Rectal smooth muscle tissue (tissue), 1 donor: ENCODE measurements around the gene NDUFS4.
"Not testable (repeated sequence)": the region's sequence is repeated elsewhere in the genome, so short reads cannot be mapped to it uniquely, and the experiment has no call there.

Experiments used
- H3K27ac ChIP-seq: one replicate; pipeline ENCODE4 v1.7.0; 2013; ENCODE audit warnings: low read depth, low read length, inconsistent platforms
- H3K27me3 ChIP-seq: one replicate; pipeline ENCODE4 v1.7.0; 2013; ENCODE audit warnings: low read length; ENCODE audit not compliant: control insufficient read depth, insufficient read depth
- H3K36me3 ChIP-seq: one replicate; pipeline ENCODE4 v1.7.0; 2013; ENCODE audit warnings: low read length; ENCODE audit not compliant: control insufficient read depth, insufficient read depth
- H3K4me1 ChIP-seq: one replicate; pipeline ENCODE4 v1.7.0; 2013; ENCODE audit warnings: low read length; ENCODE audit not compliant: control insufficient read depth, insufficient read depth
- H3K4me3 ChIP-seq: one replicate; pipeline ENCODE4 v1.7.0; 2013; ENCODE audit warnings: low read length
- H3K9ac ChIP-seq: one replicate; pipeline ENCODE4 v1.7.0; 2013; ENCODE audit warnings: low read length

Gene NDUFS4

DNA sequence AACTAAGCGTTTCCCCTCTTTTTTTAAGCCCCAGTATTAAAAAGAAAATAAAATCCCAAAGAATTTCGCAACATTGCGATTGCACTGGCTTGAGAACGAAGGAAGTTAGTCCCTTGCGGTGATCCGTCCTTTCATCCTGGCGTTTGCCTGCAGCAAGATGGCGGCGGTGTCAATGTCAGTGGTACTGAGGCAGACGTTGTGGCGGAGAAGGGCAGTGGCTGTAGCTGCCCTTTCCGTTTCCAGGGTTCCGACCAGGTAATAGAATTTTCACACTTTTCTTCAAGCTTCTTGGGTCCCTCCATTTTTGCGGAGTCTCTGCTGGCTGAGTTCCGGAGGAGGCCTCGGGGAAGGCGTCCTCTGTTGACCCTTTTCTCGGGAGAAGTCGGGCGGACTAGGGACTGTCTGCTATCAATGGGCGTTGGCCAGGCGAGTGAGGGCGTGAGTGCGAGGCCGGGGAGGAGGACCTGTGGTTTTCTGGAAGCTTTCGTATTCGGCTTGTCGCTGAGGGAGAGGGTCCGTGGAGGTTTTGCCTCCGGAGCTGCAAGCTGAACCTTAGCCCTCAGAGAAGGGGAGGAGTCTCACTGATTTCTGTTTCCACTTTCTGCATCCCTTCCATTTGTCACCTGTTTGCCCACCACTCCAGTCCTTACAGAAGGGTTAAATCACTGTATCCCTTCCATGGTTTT, at the start of gene NDUFS4:
TSS of gene NDUFS4 (plus strand) at position 134 of the 686 bp plus-strand sequence. CDS start at position 158, 24 bp downstream.
- Histone ChIP-seq H3K27me3 (no peaks in the 10 kb centered on the region), H3K9ac (peak within 1 kb of the TSS; percentile 83), H3K4me1 (peaks cover 3% of the 10 kb centered on the region), H3K36me3 (no peaks in the 10 kb centered on the region), H3K27ac (peak within 1 kb of the TSS; percentile 68), H3K4me3 (peak within 1 kb of the TSS; percentile 88)

DNA sequence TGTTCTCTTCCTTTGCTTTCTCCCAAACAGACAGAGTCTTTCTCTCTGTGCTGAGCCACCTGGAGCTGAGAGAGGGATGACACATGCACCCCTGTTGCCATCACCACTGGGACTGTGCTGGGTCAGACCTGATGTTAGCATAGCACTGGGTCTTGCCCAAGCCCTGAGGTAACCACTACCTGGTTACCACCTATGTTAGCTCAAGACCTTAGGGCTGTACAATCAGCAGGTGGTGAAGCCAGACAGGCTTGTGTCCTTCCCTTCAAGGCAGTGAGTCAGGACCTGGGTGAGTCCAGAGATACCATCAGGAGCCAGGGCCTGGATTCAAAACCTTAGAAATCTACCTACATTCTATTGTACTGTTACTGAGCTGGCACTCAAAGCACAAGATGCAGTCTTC, 47.9 kb upstream of the NDUFS4 start:
- no peak overlapping the region for H3K27ac ChIP-seq
- H3K4me3 ChIP-seq: no peak overlapping the region
- no peak overlapping the region for H3K9ac ChIP-seq
- H3K27me3 ChIP-seq: no peaks in the 10 kb centered on the region
- H3K36me3 ChIP-seq: no peaks in the 10 kb centered on the region
- no peaks in the 10 kb centered on the region for H3K4me1 ChIP-seq

DNA sequence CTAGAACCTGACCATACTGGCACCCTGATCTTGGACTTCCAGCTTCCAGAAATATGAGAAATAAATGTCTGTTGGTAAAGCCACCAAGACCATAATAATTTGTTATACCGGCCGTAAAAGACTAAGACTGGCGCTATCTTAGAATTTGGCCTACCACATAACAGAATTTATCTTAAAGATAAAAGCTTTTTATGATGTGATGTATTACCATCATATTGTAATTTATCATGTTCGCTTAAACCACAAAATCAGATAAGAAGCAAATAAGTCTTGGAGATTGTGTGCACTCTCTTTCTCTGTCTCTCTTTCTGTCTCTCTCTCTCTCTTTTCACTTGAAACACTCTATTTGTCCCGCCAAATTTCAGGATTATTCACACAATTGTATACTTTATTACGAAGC, 44.5 kb upstream of the NDUFS4 start:
- H3K4me3 ChIP-seq: no peak overlapping the region
- H3K27me3 ChIP-seq: no peaks in the 10 kb centered on the region
- H3K27ac ChIP-seq: no peak overlapping the region
- H3K36me3 ChIP-seq: no peaks in the 10 kb centered on the region
- H3K9ac ChIP-seq: no peak overlapping the region
- H3K4me1 ChIP-seq: no peaks in the 10 kb centered on the region

DNA sequence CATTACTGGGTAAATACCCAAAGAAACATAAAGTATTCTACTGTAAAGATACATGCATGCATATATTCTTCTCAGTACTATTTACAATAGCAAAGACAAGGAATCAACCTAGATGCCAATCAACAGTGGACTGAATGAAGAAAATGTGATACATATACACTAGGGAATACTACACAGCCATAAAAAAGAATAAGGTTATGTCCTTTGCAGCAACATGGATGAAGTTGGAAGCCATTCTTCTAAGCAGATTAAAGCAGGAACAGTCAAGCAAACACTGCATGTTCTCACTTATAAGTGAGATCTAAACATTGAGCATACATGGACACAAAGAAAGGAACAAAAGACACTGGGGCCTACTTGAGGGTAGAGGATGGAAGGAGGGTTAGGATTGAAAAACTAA, 39.6 kb upstream of the NDUFS4 start:
- Histone ChIP-seq H3K36me3 (no peaks in the 10 kb centered on the region), H3K4me1 (no peaks in the 10 kb centered on the region), H3K27me3 (no peaks in the 10 kb centered on the region), H3K27ac (no peak overlapping the region), H3K9ac (no peak overlapping the region), H3K4me3 (no peak overlapping the region)

DNA sequence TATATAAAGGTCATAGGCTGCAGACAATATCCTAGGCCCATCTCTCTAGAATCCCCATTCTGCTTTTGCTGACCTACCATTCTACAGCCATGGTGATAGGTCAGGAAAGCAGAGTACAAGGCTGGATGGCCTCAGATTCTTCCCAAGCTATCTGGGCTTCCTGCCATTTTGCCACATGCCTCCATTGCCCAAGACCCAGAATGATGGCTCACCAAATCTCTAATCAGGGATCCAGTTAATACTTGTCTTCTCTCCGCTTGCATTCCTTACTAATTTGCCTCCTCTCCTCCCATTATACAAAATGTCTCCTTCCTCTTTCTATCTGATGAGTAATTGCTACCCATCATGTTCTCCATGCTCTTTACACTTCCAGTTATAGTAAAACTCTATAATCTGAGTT, 22.7 kb upstream of the NDUFS4 start:
- H3K4me3 ChIP-seq: no peak overlapping the region
- no peak overlapping the region for H3K9ac ChIP-seq
- H3K4me1 ChIP-seq: no peaks in the 10 kb centered on the region
- no peaks in the 10 kb centered on the region for H3K36me3 ChIP-seq
- no peaks in the 10 kb centered on the region for H3K27me3 ChIP-seq
- H3K27ac ChIP-seq: no peak overlapping the region

DNA sequence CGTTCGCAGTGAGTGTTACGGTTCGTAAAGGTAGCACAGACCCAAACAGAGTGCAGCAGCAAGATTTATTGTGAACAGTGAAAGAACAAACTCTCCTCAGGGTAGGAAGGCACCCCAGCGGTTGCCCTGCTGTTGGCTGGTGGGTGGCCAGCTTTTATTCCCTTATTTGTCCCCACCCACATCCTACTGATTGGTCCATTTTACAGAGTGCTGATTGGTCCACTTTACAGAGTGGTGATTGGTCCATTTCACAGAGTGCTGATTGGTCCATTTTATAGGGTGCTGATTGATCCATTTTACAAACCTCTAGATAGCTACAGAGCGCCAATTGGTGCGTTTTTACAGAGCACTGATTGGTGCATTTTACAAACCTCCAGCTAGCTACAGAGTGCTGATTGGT, 19.7 kb upstream of the NDUFS4 start:
- not testable (repeated sequence) for H3K27me3 ChIP-seq, H3K36me3 ChIP-seq, H3K9ac ChIP-seq, H3K4me1 ChIP-seq, H3K27ac ChIP-seq, H3K4me3 ChIP-seq

DNA sequence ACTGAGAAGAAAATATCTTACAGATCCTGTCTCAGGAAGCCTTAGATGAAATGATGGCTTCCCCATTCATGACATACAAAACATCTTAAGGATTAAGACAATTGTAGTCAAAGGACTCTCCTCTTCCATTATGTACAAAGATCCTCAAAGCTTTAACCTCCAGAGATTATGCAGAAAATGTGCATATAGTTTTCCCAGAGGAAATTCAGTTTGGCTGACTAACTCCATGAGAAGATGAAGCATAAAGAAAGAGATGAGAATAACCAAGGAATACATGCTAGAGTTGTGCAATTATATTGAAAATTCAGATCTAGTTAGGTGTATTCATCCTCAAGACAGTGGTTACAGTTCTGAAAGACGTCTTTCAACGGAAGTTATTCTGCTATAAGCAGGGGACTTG, 18.6 kb upstream of the NDUFS4 start:
- Histone ChIP-seq H3K27me3 (no peaks in the 10 kb centered on the region), H3K27ac (no peak overlapping the region), H3K4me3 (no peak overlapping the region), H3K36me3 (no peaks in the 10 kb centered on the region), H3K4me1 (no peaks in the 10 kb centered on the region), H3K9ac (no peak overlapping the region)

DNA sequence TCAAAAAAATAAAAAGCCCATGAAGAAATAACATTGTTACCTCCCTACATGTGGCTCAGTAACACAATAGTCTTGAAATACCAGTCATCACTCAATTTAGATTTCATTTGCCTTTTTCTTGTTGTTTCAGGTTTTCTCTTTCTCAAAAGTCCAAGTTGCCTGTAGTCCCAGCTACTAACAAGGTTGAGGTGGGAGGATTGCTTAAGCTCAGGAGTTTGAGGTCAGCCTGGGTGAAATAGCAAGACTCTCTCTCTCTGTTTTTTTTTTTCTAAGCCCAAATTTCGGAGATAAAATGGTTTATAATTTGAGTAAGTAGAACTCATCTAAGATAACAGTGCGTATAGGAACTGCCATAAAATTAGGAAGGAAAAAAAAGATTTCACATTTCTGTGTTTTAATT, 17.5 kb upstream of the NDUFS4 start:
- Histone ChIP-seq H3K36me3 (no peaks in the 10 kb centered on the region), H3K4me3 (no peak overlapping the region), H3K27me3 (no peaks in the 10 kb centered on the region), H3K9ac (no peak overlapping the region), H3K27ac (no peak overlapping the region), H3K4me1 (no peaks in the 10 kb centered on the region)

DNA sequence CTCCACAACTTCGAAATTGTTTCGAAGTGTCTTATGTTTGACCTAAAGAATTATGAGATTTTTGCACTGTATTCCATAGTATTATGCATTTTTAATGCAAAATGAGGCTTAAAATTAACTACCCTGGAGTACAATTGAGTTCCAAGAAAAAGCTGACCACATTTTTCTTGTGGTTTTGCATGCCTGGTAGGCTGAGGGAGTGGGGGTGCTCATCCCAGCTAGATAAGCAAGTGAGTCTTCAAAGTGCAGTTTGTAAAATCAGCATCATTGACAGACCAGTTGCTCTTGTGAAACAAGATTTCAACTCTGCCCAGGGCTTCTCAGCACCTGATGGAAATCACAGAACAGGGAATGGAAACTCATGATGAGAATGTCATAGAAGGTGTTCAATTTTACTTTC, 17.0 kb upstream of the NDUFS4 start:
- H3K4me3 ChIP-seq: no peak overlapping the region
- no peaks in the 10 kb centered on the region for H3K36me3 ChIP-seq
- H3K27me3 ChIP-seq: no peaks in the 10 kb centered on the region
- H3K9ac ChIP-seq: no peak overlapping the region
- H3K4me1 ChIP-seq: no peaks in the 10 kb centered on the region
- no peak overlapping the region for H3K27ac ChIP-seq

DNA sequence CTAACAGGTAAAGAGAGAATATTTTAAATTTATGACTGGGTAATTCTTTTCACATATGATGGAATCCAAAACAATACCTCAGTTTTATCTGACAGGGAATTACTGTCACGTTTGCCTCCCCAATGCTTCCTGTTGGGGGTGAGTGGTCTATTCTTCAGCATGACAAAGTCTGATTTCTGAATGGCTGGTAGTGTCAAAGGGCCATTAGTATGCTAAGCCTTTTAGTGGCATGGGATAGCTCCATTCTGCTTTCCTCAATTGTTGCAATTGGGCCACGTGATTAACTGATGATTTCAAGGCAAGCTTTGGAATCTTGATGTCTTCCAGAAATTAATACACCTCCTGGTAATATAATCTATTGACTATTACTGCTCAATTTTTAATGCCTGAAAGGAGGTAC, 14.7 kb upstream of the NDUFS4 start:
- Histone ChIP-seq H3K4me1 (no peaks in the 10 kb centered on the region), H3K27me3 (no peaks in the 10 kb centered on the region), H3K27ac (no peak overlapping the region), H3K9ac (no peak overlapping the region), H3K36me3 (no peaks in the 10 kb centered on the region), H3K4me3 (no peak overlapping the region)

DNA sequence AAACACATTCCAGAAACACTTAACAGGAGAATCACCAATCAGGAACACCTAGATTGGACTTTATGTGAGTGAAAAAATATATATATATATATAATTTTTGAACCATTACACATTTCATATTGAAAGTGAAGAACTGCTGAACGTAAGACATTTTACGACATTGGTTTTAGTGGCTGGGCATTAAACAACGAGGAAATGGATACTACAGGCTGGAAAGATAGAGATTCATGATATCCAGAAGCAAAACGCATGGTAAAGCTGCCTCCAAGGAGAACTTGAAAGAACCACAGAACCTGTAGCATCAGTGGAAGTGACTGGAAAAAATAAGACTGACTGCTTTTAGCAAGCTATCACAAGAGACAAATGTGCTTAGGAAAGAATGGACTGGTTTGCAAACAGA, 13.2 kb upstream of the NDUFS4 start:
- Histone ChIP-seq H3K36me3 (no peaks in the 10 kb centered on the region), H3K9ac (no peak overlapping the region), H3K27me3 (no peaks in the 10 kb centered on the region), H3K27ac (no peak overlapping the region), H3K4me3 (no peak overlapping the region), H3K4me1 (no peaks in the 10 kb centered on the region)

DNA sequence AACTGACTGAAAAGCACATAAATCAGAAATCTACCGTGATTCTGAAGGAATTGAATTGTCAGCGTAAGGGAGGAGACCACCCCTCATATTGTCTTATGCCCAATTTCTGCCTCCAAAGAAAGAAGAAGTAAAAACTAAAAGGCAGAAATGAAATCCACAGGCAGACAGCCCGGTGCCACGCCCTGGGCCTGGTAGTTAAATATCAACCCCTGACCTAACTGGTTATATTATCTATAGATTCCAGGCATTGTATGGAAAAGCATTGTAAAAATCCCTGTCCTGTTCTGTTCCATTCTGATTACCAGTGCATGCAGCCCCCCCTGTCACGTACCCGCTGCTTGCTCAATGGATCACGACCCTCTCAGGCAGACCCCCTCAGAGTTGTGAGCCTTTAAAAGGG, 11.9 kb upstream of the NDUFS4 start:
- not testable (repeated sequence) for H3K27ac ChIP-seq, H3K27me3 ChIP-seq, H3K4me3 ChIP-seq, H3K9ac ChIP-seq, H3K36me3 ChIP-seq, H3K4me1 ChIP-seq

DNA sequence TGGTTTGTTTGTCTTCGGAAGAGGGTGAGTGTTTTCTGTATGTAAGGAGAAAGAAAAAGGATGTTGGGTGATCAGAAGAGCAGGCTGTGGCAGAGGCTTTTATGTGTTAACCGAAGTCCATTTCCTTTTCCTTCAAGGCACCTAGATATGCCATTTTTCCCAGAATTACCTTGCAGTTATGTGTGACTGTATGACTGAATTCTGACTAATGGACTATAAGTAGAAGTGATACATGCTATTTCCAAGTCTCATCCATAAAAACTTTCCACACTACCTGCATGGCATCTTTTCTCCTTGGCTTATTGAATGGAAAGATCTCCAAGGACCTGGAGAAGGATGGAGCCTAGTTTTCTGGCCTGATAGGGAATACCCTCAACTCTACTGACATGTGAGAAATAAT, 10.6 kb upstream of the NDUFS4 start:
- Histone ChIP-seq H3K36me3 (no peaks in the 10 kb centered on the region), H3K27me3 (no peaks in the 10 kb centered on the region), H3K4me1 (no peaks in the 10 kb centered on the region), H3K27ac (no peak overlapping the region), H3K9ac (no peak overlapping the region), H3K4me3 (no peak overlapping the region)
